Activated T-helper 1 cell treated with anti-CD3 and anti-CD28 coated beads, Interleukin-12 subunit alpha, Interleukin-12 subunit beta, Interleukin-2, Interleukin-4 antibody, amounts not matched to agents 30 ng/mL and 10 ng/mL and 1 ng/mL, durations not matched to agents 14 hours and 24 hours and 36 hours (primary cell): ENCODE data around the gene KRT77. TPM values are rescaled to one million over a fixed set of nuclear protein-coding genes. Genes with fewer than 3 reads are reported as not detected.

Experiments used
- DNase-seq: peaks from one replicate; pipeline ENCODE4 v3.0.0; 2021; ENCODE audit warnings: low spot score
- H3K27ac Mint-ChIP-seq: one replicate; pipeline ENCODE4 v1.8.0; 2021; ENCODE audit warnings: mild to moderate bottlenecking, mixed read lengths
- H3K27me3 Mint-ChIP-seq: one replicate; pipeline ENCODE4 v1.8.0; 2022; ENCODE audit warnings: mild to moderate bottlenecking, moderate library complexity, mixed read lengths; ENCODE audit not compliant: insufficient read depth
- H3K36me3 Mint-ChIP-seq: one replicate; pipeline ENCODE4 v1.8.0; 2021; ENCODE audit warnings: low read depth, mixed read lengths
- H3K4me1 Mint-ChIP-seq: one replicate; pipeline ENCODE4 v1.8.0; 2021; ENCODE audit warnings: low read depth, mixed read lengths
- H3K4me3 Mint-ChIP-seq: one replicate; pipeline ENCODE4 v1.8.0; 2021; ENCODE audit warnings: mild to moderate bottlenecking, moderate library complexity, mixed read lengths
- H3K9me3 Mint-ChIP-seq: one replicate; pipeline ENCODE4 v1.8.0; 2021; ENCODE audit warnings: mixed read lengths
- intact Hi-C: fragments of 100-400 bp; cut with micrococcal nuclease; formaldehyde crosslinking; loops from one replicate; pipeline ENCODE4 v1.15.1; 2024
- total RNA-seq: library from RNA; stranded (reverse); gene quantifications from 2 replicates; pipeline ENCODE4 v1.2.3, GENCODE V29; 2022

The KRT77 gene
- total RNA-seq, 1 donor from 2014 or later, result not detected

- intact Hi-C loops, result no loop called here
- no peak for DNase-seq
- Mint-ChIP-seq H3K9me3 (peaks cover 4% of the 10 kb centered on the region), H3K4me3 (no peak overlapping the region), H3K27ac (no peak overlapping the region), H3K36me3 (no peaks in the 10 kb centered on the region), H3K27me3 (peaks cover 15% of the 10 kb centered on the region), H3K4me1 (peaks cover 38% of the 10 kb centered on the region)
These were observed 52.7 kb downstream of the KRT77 start for GRCh38 chr12:52650520-52651081.

DNA sequence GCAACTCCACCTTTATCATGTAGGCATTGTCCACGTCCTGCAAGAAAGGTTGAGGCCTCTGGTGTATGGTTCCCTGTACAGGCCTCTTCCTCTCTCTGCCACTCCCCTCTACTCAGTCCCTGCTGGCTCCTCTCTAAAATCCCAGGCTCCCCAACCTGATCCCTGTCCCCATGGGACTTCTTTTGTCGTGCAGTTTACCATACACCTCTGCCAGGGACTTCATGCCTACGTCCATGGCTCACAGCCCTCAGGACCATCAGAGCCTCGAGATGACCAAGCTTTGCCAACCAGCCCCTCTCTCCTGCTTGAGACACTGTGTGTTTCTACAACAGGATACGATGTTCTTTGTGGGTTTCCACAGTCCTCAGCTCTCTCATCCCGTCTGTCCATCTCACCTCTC is 54.3 kb downstream of the KRT77 start:
- H3K4me3 Mint-ChIP-seq, result no peak overlapping the region
- DNase-seq, result no peak
- peaks cover 4% of the 10 kb centered on the region for H3K9me3 Mint-ChIP-seq
- no peak overlapping the region for H3K27ac Mint-ChIP-seq
- intact Hi-C loops, result no loop called here
- H3K27me3 Mint-ChIP-seq, result peaks cover 9% of the 10 kb centered on the region
- peaks cover 4% of the 10 kb centered on the region for H3K36me3 Mint-ChIP-seq
- peaks cover 52% of the 10 kb centered on the region for H3K4me1 Mint-ChIP-seq

- no peak overlapping the region for H3K4me3 Mint-ChIP-seq
- no peak for DNase-seq
- H3K36me3 Mint-ChIP-seq, result peaks cover 4% of the 10 kb centered on the region
- no peak overlapping the region for H3K27ac Mint-ChIP-seq
- H3K9me3 Mint-ChIP-seq, result peaks cover 4% of the 10 kb centered on the region
- peaks cover 2% of the 10 kb centered on the region for H3K27me3 Mint-ChIP-seq
- intact Hi-C loops, result no loop called here
- peaks cover 56% of the 10 kb centered on the region for H3K4me1 Mint-ChIP-seq
These were observed 55.2 kb downstream of the KRT77 start for GRCh38 chr12:52648012-52648550.

DNA sequence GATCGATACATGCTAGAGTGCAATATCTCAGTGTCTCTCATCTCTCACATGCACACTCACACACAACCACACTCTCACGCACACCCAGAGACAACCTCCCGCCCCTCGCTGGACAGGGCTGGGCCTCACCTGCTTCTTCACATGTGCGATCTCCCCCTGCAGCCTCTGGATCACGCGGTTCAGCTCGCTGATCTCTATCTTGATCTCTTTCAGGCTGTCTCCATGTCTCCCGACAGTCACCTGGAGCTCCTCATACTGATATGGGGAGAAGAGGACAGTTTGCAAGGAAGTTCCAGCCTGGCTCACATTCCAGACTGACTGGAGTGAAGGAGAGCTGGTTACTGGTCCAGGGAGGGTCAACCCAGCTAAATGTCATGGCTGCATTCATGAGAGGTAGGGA is 55.7 kb downstream of the KRT77 start:
- H3K27ac Mint-ChIP-seq, result no peak overlapping the region
- H3K36me3 Mint-ChIP-seq, result peaks cover 4% of the 10 kb centered on the region
- H3K9me3 Mint-ChIP-seq, result peaks cover 4% of the 10 kb centered on the region
- H3K4me3 Mint-ChIP-seq, result no peak overlapping the region
- peaks cover 58% of the 10 kb centered on the region for H3K4me1 Mint-ChIP-seq
- DNase-seq, result no peak
- peaks cover 2% of the 10 kb centered on the region for H3K27me3 Mint-ChIP-seq
- intact Hi-C loops, result no loop called here

DNA sequence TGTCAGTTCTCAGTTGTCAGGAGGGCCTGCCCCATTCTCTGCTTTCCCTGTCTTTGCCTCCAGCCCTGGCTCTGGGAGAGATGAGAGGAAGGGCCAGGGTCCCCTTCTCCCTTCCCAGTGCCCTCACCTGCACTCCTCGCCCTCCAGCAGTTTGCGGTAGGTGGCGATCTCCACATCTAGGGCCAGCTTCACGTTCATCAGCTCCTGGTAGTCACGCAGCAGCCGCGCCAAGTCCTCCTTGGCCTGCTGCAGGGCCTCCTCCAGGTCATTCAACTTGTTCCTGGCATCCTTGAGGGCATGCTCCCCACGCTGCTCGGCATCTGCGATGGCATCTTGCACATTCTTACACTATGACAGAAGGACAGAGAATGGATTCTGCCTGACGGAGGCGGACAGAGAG is 56.7 kb downstream of the KRT77 start:
- Mint-ChIP-seq H3K36me3 (peaks cover 4% of the 10 kb centered on the region), H3K4me1 (peaks cover 63% of the 10 kb centered on the region), H3K27me3 (peaks cover 2% of the 10 kb centered on the region), H3K27ac (peak overlapping the region; percentile 45), H3K9me3 (no peaks in the 10 kb centered on the region), H3K4me3 (no peak overlapping the region)
- no peak for DNase-seq
- intact Hi-C loops, result no loop called here

DNA sequence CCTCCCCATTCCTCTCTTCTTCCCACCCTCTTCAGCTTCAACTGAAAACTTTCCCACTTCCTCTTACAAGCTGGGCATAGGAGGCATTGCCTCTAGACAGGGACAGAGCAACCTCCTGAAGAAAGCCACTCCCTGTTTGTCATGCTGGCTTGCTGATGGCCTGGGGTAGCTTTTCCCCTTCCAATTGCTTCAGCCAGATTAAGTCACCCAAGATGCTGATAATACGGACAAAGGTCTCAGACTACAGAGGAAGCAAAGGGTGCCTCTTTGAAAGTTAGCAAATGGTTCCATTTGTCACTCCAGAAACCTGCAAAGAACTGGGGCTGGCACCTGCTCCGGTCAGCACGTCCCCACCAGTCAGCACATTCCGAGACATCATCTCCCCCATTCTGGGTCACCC is 57.3 kb downstream of the KRT77 start:
- intact Hi-C loops, result loop anchor here (1.0 kb wide), 1 partner anchor 36 kb away; no protein-coding TSS in a partner anchor
- H3K27me3 Mint-ChIP-seq, result peaks cover 4% of the 10 kb centered on the region
- peaks cover 67% of the 10 kb centered on the region for H3K4me1 Mint-ChIP-seq
- no peaks in the 10 kb centered on the region for H3K9me3 Mint-ChIP-seq
- DNase-seq, result no peak
- peaks cover 4% of the 10 kb centered on the region for H3K36me3 Mint-ChIP-seq
- peak overlapping the region; percentile 64 for H3K4me3 Mint-ChIP-seq
- peak overlapping the region; percentile 83 for H3K27ac Mint-ChIP-seq

- no peaks in the 10 kb centered on the region for H3K9me3 Mint-ChIP-seq
- peaks cover 67% of the 10 kb centered on the region for H3K4me1 Mint-ChIP-seq
- peak; percentile 67 for DNase-seq
- peak overlapping the region; percentile 83 for H3K27ac Mint-ChIP-seq
- peak overlapping the region; percentile 64 for H3K4me3 Mint-ChIP-seq
- H3K27me3 Mint-ChIP-seq, result peaks cover 7% of the 10 kb centered on the region
- peaks cover 4% of the 10 kb centered on the region for H3K36me3 Mint-ChIP-seq
- intact Hi-C loops, result loop anchor here (1.0 kb wide), 1 partner anchor 35 kb away; no protein-coding TSS in a partner anchor
These were observed 58.1 kb downstream of the KRT77 start for GRCh38 chr12:52645120-52645761.

DNA sequence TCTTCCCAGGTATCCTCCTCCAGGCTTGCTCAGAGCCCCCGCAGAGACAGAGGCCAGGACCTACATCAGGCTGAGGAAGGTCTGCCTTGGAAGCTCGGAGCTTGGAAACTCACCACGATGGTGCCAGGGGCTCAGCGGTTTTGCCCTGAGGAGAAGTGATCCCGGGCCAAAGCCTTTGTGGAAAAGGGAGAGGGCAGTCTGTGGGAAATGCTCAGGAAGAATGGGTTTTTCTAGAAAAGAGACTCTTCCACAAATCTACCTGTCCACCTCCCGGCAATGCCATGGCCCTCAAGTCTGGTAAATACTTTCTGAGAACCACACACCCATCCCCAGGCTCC is 59.3 kb downstream of the KRT77 start:
- Mint-ChIP-seq H3K36me3 (peaks cover 4% of the 10 kb centered on the region), H3K4me3 (no peak overlapping the region), H3K9me3 (no peaks in the 10 kb centered on the region), H3K27me3 (peaks cover 10% of the 10 kb centered on the region), H3K4me1 (peaks cover 62% of the 10 kb centered on the region), H3K27ac (no peak overlapping the region)
- DNase-seq, result no peak
- intact Hi-C loops, result no loop called here

DNA sequence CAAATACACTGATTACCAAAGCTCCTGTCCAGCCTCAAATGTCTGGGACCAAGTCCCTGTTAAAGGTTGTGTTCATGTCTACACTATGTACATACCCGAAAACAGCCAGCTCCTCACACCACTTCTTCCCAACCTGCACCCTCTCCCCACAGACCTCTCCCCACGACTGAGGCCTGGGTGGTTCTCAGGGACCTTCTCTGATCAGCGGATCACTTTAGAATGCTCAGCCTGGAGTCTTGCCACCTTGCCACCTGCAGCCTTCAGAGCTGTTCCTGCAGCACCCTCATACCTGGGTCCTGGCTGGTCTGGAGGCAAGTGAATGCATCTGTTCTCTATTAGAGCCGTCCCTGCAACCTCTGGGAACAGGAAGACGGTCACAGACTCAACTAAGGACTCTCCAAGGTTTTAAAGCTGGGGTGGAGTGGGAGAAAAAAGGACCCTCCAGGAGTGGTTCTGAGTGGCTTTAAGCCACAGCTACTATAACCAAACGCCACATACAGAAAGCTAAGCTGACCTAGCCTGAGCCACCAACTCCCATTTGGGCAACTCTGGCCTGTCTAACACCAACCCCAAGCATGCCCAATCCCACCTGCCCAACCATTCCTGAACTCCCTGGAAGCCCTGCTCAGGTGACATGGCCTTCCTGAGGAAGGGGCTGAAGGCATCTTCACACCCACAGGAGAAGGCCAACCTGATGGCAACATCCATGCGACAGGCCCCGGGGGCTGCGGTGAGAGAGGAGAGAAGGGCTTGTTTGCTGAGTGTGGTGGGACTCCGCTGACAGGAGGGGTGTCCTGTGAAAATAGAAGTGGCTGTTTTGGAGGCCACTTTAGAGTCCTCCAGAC is 59.9 kb downstream of the KRT77 start:
- Mint-ChIP-seq H3K9me3 (no peaks in the 10 kb centered on the region), H3K27ac (no peak overlapping the region), H3K36me3 (peaks cover 4% of the 10 kb centered on the region), H3K4me1 (peaks cover 58% of the 10 kb centered on the region), H3K4me3 (no peak overlapping the region), H3K27me3 (peaks cover 10% of the 10 kb centered on the region)
- no peak for DNase-seq
- intact Hi-C loops, result no loop called here

- Mint-ChIP-seq H3K4me1 (peaks cover 41% of the 10 kb centered on the region), H3K27me3 (peaks cover 20% of the 10 kb centered on the region), H3K9me3 (no peaks in the 10 kb centered on the region), H3K4me3 (no peak overlapping the region), H3K36me3 (peaks cover 4% of the 10 kb centered on the region), H3K27ac (no peak overlapping the region)
- intact Hi-C loops, result no loop called here
- DNase-seq, result no peak
These were observed 61.9 kb downstream of the KRT77 start for GRCh38 chr12:52641468-52641867.

Other genes starting within 250 kb of the KRT77 start
- gene KRT6C, start 229.7 kb downstream of the KRT77 start, total RNA-seq, result not detected in 2 replicates
- not detected in 2 replicates for gene KRT6A, start 210.3 kb downstream of the KRT77 start, total RNA-seq
- not detected in 2 replicates for gene KRT5, start 183.1 kb downstream of the KRT77 start, total RNA-seq
- gene KRT71, start 150.4 kb downstream of the KRT77 start, total RNA-seq, result not detected in 2 replicates
- not detected in 2 replicates for gene KRT74, start 129.7 kb downstream of the KRT77 start, total RNA-seq
- not detected in 2 replicates for gene KRT72, start 102.1 kb downstream of the KRT77 start, total RNA-seq
- not detected in 2 replicates for gene KRT73, start 85.0 kb downstream of the KRT77 start, total RNA-seq
- not detected in 2 replicates for gene KRT2, start 51.3 kb downstream of the KRT77 start, total RNA-seq
- not detected in 2 replicates for gene KRT1, start 23.1 kb downstream of the KRT77 start, total RNA-seq
- gene KRT76, start 73.8 kb upstream of the KRT77 start, total RNA-seq, result not detected in 2 replicates
- 0.08 TPM in 1 of 2 replicates, not detected in the other for gene KRT3, start 92.6 kb upstream of the KRT77 start, total RNA-seq
- not detected in 2 replicates for gene KRT4, start 110.6 kb upstream of the KRT77 start, total RNA-seq
- not detected in 2 replicates for gene KRT79, start 130.8 kb upstream of the KRT77 start, total RNA-seq
- not detected in 2 replicates for gene KRT78, start 145.5 kb upstream of the KRT77 start, total RNA-seq
- gene KRT8, start 201.6 kb upstream of the KRT77 start, total RNA-seq, result 0.23 TPM in 1 of 2 replicates, not detected in the other
- gene KRT18, start 245.6 kb upstream of the KRT77 start, total RNA-seq, result 3.2 and 3.9 TPM in 2 replicates